ENCODE results near the gene CYP3A7. TPM values are rescaled to one million over a fixed set of nuclear protein-coding genes. Genes with fewer than 3 reads are reported as not detected.
"Not testable (repeated sequence)": the region's sequence is repeated elsewhere in the genome, so short reads cannot be mapped to it uniquely, and the experiment has no call there.

The CYP3A7 gene
- total RNA-seq, 1 donor from 2014 or later, result not detected

GRCh38 chr7:99709838-99710578 is 25.0 kb downstream of the CYP3A7 start:
- Histone ChIP-seq H3K36me3 (ENCODE audit: control insufficient read depth, insufficient read depth, low read length) (no peaks in the 10 kb centered on the region), H3K4me3 (ENCODE audit: low read depth, low read length) (no peak overlapping the region), H3K27me3 (ENCODE audit: control insufficient read depth, insufficient read depth, low read length) (no peaks in the 10 kb centered on the region)
- DNase-seq (ENCODE audit: low read depth), result no peak
- TF ChIP-seq CTCF (IDR thresholded peaks at IDR 0.05; ENCODE audit: insufficient read depth, low read length, poor library complexity, severe bottlenecking), result no peak

GRCh38 chr7:99709260-99709659 is 25.7 kb downstream of the CYP3A7 start:
- TF ChIP-seq CTCF (IDR thresholded peaks at IDR 0.05; ENCODE audit: insufficient read depth, low read length, poor library complexity, severe bottlenecking), result no peak
- H3K4me3 ChIP-seq (ENCODE audit: low read depth, low read length), result no peak overlapping the region
- no peaks in the 10 kb centered on the region for H3K36me3 ChIP-seq (ENCODE audit: control insufficient read depth, insufficient read depth, low read length)
- no peaks in the 10 kb centered on the region for H3K27me3 ChIP-seq (ENCODE audit: control insufficient read depth, insufficient read depth, low read length)
- DNase-seq (ENCODE audit: low read depth), result no peak

GRCh38 chr7:99707096-99707495 is 27.9 kb downstream of the CYP3A7 start:
- DNase-seq (ENCODE audit: low read depth), result no peak
- no peaks in the 10 kb centered on the region for H3K36me3 ChIP-seq (ENCODE audit: control insufficient read depth, insufficient read depth, low read length)
- no peaks in the 10 kb centered on the region for H3K27me3 ChIP-seq (ENCODE audit: control insufficient read depth, insufficient read depth, low read length)
- TF ChIP-seq CTCF (IDR thresholded peaks at IDR 0.05; ENCODE audit: insufficient read depth, low read length, poor library complexity, severe bottlenecking), result no peak
- no peak overlapping the region for H3K4me3 ChIP-seq (ENCODE audit: low read depth, low read length)

GRCh38 chr7:99699946-99700345 is 35.0 kb downstream of the CYP3A7 start:
- Histone ChIP-seq H3K4me3 (ENCODE audit: low read depth, low read length) (no peak overlapping the region), H3K27me3 (ENCODE audit: control insufficient read depth, insufficient read depth, low read length) (no peaks in the 10 kb centered on the region), H3K36me3 (ENCODE audit: control insufficient read depth, insufficient read depth, low read length) (no peaks in the 10 kb centered on the region)
- no peak for TF ChIP-seq CTCF (IDR thresholded peaks at IDR 0.05; ENCODE audit: insufficient read depth, low read length, poor library complexity, severe bottlenecking)
- DNase-seq (ENCODE audit: low read depth), result no peak

GRCh38 chr7:99698867-99699730 is 35.9 kb downstream of the CYP3A7 start:
- H3K27me3 ChIP-seq (ENCODE audit: control insufficient read depth, insufficient read depth, low read length); H3K4me3 ChIP-seq (ENCODE audit: low read depth, low read length); H3K36me3 ChIP-seq (ENCODE audit: control insufficient read depth, insufficient read depth, low read length): not testable (repeated sequence)
- DNase-seq (ENCODE audit: low read depth), result peak; percentile 25

- no peak for TF ChIP-seq CTCF (IDR thresholded peaks at IDR 0.05; ENCODE audit: insufficient read depth, low read length, poor library complexity, severe bottlenecking)
- Histone ChIP-seq H3K36me3 (ENCODE audit: control insufficient read depth, insufficient read depth, low read length) (no peaks in the 10 kb centered on the region), H3K27me3 (ENCODE audit: control insufficient read depth, insufficient read depth, low read length) (no peaks in the 10 kb centered on the region), H3K4me3 (ENCODE audit: low read depth, low read length) (no peak overlapping the region)
- DNase-seq (ENCODE audit: low read depth), result no peak
Measured at GRCh38 chr7:99694912-99695304, 40.1 kb downstream of the CYP3A7 start.
